Aorta (tissue), 5 donors: Measurements from ENCODE around the gene MBP. TPM values are rescaled to one million over a fixed set of nuclear protein-coding genes. Genes with fewer than 3 reads are reported as not detected.

Experiments used
- ATAC-seq: fragments of 200-7000 bp; cut with Tn5 transposase; one replicate; pipeline ENCODE4 v1.9.1; 2022; ENCODE audit warnings: moderate library complexity; ENCODE audit not compliant: low FRiP score
- DNase-seq, 2 donors: peaks; one replicate each; pipeline ENCODE4 v3.0.0-alpha.2; 2020
- H3K27ac ChIP-seq, 2 donors: one replicate each; pipeline ENCODE4 v1.5.1; 2013; ENCODE audit warnings: low read length in 2 of 2, mild to moderate bottlenecking in 2 of 2, moderate library complexity in 2 of 2, control low read depth in 1 of 2, inconsistent platforms in 1 of 2, low read depth in 1 of 2
- H3K27me3 ChIP-seq, 2 donors: one replicate each; pipeline ENCODE4 v1.6.1; 2013; ENCODE audit warnings: control low read depth in 1 of 2, low read length in 1 of 2, mild to moderate bottlenecking in 1 of 2, moderate library complexity in 1 of 2; ENCODE audit not compliant: insufficient read depth in 2 of 2, control insufficient read depth in 1 of 2
- H3K36me3 ChIP-seq, 2 donors: one replicate each; pipeline ENCODE4 v1.6.1; 2013; ENCODE audit warnings: control low read depth in 1 of 2, low read length in 1 of 2, mild to moderate bottlenecking in 1 of 2; ENCODE audit not compliant: insufficient read depth in 2 of 2, control insufficient read depth in 1 of 2
- H3K4me1 ChIP-seq, 2 donors: one replicate each; pipeline ENCODE4 v1.6.1; 2013; ENCODE audit warnings: low read length in 2 of 2, control low read depth in 1 of 2, mild to moderate bottlenecking in 1 of 2, moderate library complexity in 1 of 2; ENCODE audit not compliant: insufficient read depth in 2 of 2, control insufficient read depth in 1 of 2
- H3K4me3 ChIP-seq, 2 donors: one replicate each; pipeline ENCODE4 v1.5.1; 2013; ENCODE audit warnings: low read length in 2 of 2, control low read depth in 1 of 2, mild to moderate bottlenecking in 1 of 2
- H3K9me3 ChIP-seq: one replicate; pipeline ENCODE4 v1.6.1; 2013; ENCODE audit warnings: mild to moderate bottlenecking, low read length; ENCODE audit not compliant: control insufficient read depth
- WGBS, 2 donors: extraction: QIAGEN DNeasy Blood & Tissue Kit; methylation state at CpG; one replicate each; pipeline ENCODE4 v1.1.7; 2013; 5-methylcytosine and 5-hydroxymethylcytosine counted together
- intact Hi-C, 2 donors: fragments of 100-400 bp; cut with DNase I; formaldehyde crosslinking; loops; one replicate each; pipeline versions ENCODE4 v1.14.2 to v1.15.0; 2022
- polyA plus RNA-seq, 2 donors: library from polyadenylated mRNA; stranded (reverse); fragments of 200-250 nt; gene quantifications; one replicate each; pipeline ENCODE4 v1.2.3, GENCODE V29; 2013
- total RNA-seq, 2 donors: library from RNA; stranded (reverse); fragmentation: NEBNext Ultra II Directional; extraction: Animal tissue kit (Norgen Biotek cat#: 25700); gene quantifications; one replicate each; pipeline ENCODE4 v1.2.1, GENCODE V29; 2021
- donor health status: healthy with polysubstance abuse.
- donor health status: Bipolar disorder and iron deficiency.
- donor health status: DM: no; HTN: no; CAD: no.
- donor health status: DM: no; HTN: no; CAD: no.
- donor health status: DM: yes; HTN: yes; CAD: no.

Gene MBP
- total and polyA plus RNA-seq, 4 donors, result 9.1 to 62.7 (median 26.6) TPM

GRCh38 chr18:77045677-77046076, 86.9 kb downstream of the MBP start:
- ATAC-seq (no peak), DNase-seq (no peak)
- WGBS, 2 donors, result 83 to 86% methylated on average over 6 of the region's 6 CpGs
- no peaks in the 10 kb centered on the region for H3K9me3 ChIP-seq
- no peak overlapping the region for H3K27ac ChIP-seq
- intact Hi-C loops, result no loop called here
- peaks cover 0 to 2% of the 10 kb centered on the region in 2 donors for H3K36me3 ChIP-seq
- H3K4me1 ChIP-seq, result no peaks in the 10 kb centered on the region
- H3K27me3 ChIP-seq, result no peaks in the 10 kb centered on the region
- no peak overlapping the region for H3K4me3 ChIP-seq

GRCh38 chr18:77044866-77045664, 87.5 kb downstream of the MBP start:
- H3K36me3 ChIP-seq, result peaks cover 0 to 2% of the 10 kb centered on the region in 2 donors
- H3K4me1 ChIP-seq, result no peaks in the 10 kb centered on the region
- no peak for DNase-seq
- H3K9me3 ChIP-seq, result no peaks in the 10 kb centered on the region
- no peaks in the 10 kb centered on the region for H3K27me3 ChIP-seq
- ATAC-seq, result no peak
- intact Hi-C loops, result no loop called here
- 82 to 84% methylated on average over 14 of the region's 14 CpGs for WGBS, 2 donors
- no peak overlapping the region for H3K4me3 ChIP-seq
- H3K27ac ChIP-seq, result no peak overlapping the region

- Histone ChIP-seq H3K4me3 (no peak overlapping the region), H3K9me3 (no peaks in the 10 kb centered on the region), H3K27ac (no peak overlapping the region), H3K4me1 (no peaks in the 10 kb centered on the region), H3K36me3 (peaks cover 0 to 2% of the 10 kb centered on the region in 2 donors), H3K27me3 (no peaks in the 10 kb centered on the region)
- WGBS, 2 donors, result 90% methylated on average over 27 of the region's 27 CpGs
- intact Hi-C loops, result no loop called here
- DNase-seq, result no peak
- ATAC-seq, result no peak
These were observed 88.9 kb downstream of the MBP start for GRCh38 chr18:77043541-77044280.

- Histone ChIP-seq H3K4me3 (no peak overlapping the region), H3K27ac (no peak overlapping the region), H3K36me3 (peaks cover 0 to 2% of the 10 kb centered on the region in 2 donors), H3K27me3 (no peaks in the 10 kb centered on the region), H3K9me3 (no peaks in the 10 kb centered on the region), H3K4me1 (no peaks in the 10 kb centered on the region)
- WGBS, 2 donors, result 25 to 26% methylated on average over 10 of the region's 10 CpGs
- intact Hi-C loops, result no loop called here
- no peak for ATAC-seq
- no peak for DNase-seq
These were observed 90.0 kb downstream of the MBP start for GRCh38 chr18:77042583-77042982.

- ATAC-seq, result no peak
- intact Hi-C loops, result no loop called here
- no peak for DNase-seq
- Histone ChIP-seq H3K4me1 (no peaks in the 10 kb centered on the region), H3K36me3 (no peaks in the 10 kb centered on the region), H3K4me3 (no peak overlapping the region), H3K9me3 (no peaks in the 10 kb centered on the region), H3K27ac (no peak overlapping the region), H3K27me3 (no peaks in the 10 kb centered on the region)
- 81 to 89% methylated on average over 10 of the region's 10 CpGs for WGBS, 2 donors
These were observed 93.1 kb downstream of the MBP start for GRCh38 chr18:77039196-77040130.

- peak in 1 of 2 donors; percentile 16 for DNase-seq
- intact Hi-C loops, result no loop called here
- Histone ChIP-seq H3K4me3 (no peak overlapping the region), H3K36me3 (no peaks in the 10 kb centered on the region), H3K9me3 (no peaks in the 10 kb centered on the region), H3K4me1 (no peaks in the 10 kb centered on the region), H3K27me3 (no peaks in the 10 kb centered on the region), H3K27ac (no peak overlapping the region)
- no peak for ATAC-seq
- WGBS, 2 donors, result 92 to 93% methylated on average over 3 of the region's 3 CpGs
These were observed 94.3 kb downstream of the MBP start for GRCh38 chr18:77038182-77038858.

GRCh38 chr18:77037567-77037966, 95.0 kb downstream of the MBP start:
- Histone ChIP-seq H3K27ac (no peak overlapping the region), H3K9me3 (no peaks in the 10 kb centered on the region), H3K36me3 (no peaks in the 10 kb centered on the region), H3K27me3 (no peaks in the 10 kb centered on the region), H3K4me1 (no peaks in the 10 kb centered on the region), H3K4me3 (no peak overlapping the region)
- intact Hi-C loops, result no loop called here
- no peak for ATAC-seq
- DNase-seq, result peak in 1 of 2 donors; percentile 61
- 86 to 95% methylated on average over 13 of the region's 13 CpGs for WGBS, 2 donors
